HG02763 (cell line): ENCODE results near the gene PLPPR2.
"Not testable (repeated sequence)": the region's sequence is repeated elsewhere in the genome, so short reads cannot be mapped to it uniquely, and the experiment has no call there.

Source experiments
- ATAC-seq: cut with Tn5 transposase; IDR thresholded peaks from one replicate; pipeline ENCODE4 v1.9.1; 2021; ENCODE audit warnings: mild to moderate bottlenecking, moderate library complexity; ENCODE audit not compliant: unreplicated experiment

Gene PLPPR2

DNA sequence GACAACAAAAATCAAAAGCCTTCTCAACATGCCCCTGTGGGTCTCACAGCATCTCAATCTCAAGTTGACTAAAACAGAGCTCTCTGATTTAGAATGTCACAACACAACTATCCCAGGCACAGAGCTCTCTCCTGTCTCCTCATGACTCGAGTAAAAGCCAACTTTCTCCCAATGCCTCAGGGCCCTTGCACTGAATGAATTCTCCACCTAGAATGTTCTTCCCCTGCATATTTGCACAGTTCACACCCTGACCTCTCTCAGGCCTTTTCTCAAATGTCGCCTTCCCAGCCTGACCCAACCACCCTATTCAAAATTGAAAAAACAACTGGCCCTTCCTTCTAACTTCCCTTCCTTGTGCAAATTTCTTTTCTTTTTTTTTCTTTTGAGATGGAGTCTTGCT is 15.5 kb downstream of the PLPPR2 start:
- no peak for ATAC-seq

DNA sequence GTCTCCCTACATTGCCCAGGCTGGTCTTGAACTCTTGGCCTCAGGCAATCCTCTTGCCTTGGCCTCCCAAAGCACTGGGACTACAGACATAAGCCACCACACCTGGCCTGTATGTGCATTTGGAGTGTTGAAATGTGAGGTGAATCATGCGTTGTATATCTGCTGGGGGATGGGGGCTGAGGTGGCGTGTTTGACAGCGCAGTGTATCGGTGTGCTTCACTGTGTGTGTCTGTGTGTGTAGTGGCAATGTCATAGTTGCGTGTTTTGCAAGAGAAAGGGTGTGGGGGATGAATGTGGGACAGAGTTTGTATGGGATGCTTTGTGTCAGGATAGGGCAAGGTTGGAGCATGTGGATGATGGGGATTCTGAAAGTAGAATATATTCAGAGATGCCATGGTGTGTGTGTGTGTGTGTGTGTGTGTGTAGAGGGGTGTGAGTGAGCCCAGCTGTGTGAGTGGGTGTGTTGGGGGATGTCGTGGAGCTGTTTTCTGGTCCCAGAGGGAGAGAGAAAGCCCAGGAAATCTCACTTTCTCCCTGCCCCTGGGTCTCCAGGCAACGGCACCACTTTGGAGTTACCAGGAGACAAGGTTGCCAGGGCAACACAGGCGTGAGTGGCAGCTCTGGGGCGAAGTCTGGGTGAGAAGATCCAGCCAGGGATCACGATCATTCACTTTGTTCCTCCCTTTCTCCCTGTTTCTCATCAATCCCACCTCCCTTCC is 18.1 kb downstream of the PLPPR2 start:
- no peak for ATAC-seq

DNA sequence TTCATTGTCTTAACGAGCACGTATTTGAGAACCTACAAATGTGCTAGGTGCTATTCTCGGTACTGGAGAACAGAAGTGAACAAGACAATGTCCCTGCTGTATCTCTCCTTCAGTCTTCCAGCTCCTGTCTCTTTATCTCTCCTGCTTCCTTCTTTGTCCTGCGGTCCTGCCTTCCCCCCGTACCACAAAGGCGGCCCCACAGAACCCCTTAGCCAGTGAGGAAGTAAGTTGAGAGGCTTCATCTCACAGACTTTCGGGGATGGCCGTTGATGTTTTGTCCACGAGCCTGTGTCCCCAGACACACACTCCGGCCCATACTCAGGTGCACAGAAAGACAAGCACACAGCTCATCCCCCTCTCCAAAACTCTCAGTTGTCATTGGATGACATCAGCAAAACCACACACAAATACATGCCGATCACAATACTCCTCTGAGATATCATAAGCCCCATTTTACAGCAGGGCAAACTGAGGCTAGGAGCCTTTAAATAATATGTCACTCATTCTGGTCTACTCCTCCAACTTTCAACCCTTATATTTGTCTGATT is 18.7 kb downstream of the PLPPR2 start:
- no peak for ATAC-seq

GRCh38 chr19:11374433-11375142 is 19.4 kb downstream of the PLPPR2 start, which contains the start of gene SWSAP1:
SWSAP1 (plus strand) TSS chr19:11374666; CDS start chr19:11374681, 15 bp downstream.
- ATAC-seq = peak; percentile 89

DNA sequence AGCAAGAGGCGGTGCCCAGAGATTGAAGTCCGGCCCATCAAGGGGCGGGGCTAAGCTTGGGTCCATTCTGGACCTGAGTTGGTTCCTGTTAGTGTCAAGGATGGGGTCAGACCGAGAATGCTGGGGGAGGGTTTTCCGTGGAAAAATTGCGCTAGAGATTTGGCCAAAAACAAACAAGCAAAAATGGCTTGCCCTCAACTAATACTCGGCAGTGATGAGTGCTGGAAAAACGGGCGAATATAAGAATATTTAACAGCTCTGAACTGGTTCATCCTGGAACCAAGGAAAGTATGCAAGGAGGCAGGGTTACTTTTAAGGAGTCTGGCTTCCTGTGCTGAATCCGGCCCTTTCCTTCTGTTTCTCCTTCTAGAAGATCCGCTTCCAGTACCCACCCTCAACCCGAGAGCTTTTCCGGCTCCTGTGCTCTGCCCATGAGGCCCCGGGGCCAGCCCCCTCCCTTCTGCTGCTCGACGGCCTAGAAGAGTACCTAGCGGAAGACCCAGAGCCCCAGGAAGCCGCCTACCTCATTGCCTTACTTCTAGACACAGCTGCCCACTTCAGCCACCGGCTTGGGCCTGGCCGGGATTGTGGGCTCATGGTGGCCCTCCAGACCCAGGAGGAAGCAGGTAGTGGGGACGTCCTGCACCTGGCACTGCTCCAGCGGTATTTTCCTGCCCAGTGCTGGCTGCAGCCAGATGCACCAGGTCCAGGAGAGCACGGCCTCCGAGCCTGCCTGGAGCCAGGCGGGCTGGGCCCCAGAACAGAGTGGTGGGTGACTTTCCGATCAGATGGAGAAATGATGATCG is 20.1 kb downstream of the PLPPR2 start:
- ATAC-seq = no peak

DNA sequence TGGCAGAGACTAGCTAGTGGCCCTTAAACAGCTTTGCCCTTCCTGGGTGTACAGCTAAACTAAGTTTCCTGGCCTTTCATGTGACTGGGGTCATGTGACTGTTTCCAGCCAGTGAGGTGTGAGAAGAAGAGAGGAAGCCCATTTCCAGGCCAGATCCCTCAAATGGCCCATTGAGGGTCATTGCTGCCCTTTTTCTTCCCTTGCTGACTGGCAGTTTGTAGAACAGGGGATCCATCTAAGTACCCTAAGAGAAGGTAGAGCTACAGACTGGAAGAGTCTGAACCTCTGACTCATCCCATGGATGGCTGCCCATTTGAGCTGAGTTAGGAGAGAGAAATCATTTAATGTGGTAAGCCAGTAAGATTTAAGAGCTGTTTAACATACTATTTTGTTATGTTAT is 22.0 kb downstream of the PLPPR2 start:
- no peak for ATAC-seq

DNA sequence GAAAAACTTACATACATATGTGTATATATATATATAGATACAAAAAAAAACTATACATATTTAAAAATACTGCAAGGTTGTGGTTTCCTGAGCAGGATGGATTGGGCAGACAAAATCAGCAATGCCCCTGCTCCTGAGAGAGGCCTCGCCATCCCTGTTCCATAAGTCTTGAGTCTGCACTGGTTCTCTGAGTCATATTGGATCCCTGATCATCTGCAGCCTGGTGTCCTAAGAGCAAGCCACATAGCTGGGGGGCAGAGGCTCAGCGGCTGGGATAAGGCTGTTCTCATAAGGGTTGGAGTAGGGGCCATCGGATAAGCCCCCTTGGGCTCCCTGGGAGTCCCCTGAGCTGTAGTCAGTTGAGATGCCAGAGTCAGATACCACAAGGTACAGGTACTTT is 22.5 kb downstream of the PLPPR2 start:
- ATAC-seq = no peak

DNA sequence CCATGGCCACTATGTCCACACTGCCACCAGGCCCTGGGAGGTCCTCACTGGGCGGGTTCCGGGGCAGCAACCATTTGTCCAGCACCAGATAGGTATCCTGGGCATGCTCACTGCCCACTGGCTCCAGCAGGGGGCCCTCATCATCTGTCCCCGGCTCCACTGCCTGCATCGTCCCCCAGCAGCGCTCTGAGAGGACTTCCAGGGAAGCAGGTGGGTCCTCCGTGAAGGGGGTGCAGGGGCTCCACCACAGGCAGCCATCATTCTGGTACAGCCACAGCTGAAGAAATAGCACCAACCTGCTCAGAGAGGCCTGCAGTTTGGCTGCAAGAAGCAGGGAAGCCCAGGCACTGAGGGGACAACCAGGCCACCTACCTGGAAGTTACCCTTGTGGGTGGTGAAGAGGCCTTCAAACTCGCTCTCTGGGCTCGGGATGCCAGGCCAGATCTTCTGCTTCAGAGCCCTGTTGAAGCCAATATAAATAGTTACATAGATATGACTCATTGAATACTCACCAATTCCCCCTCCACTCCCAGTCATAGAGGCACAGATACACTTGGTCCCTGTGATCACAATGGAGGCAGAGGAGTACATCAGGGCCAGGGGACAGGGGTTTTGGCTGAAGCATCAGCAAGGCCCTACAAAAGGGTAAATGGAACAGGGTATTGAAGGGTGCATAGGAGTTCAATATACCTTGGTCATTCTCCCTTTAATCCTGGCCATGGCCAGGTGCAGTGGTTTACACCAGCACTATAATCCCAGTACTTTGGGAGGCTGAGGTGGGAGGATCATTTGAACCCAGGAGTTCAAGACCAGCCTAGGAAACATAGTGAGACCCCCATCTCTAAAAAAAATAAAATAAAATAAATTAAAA is 23.3 kb downstream of the PLPPR2 start:
- ATAC-seq = no peak

DNA sequence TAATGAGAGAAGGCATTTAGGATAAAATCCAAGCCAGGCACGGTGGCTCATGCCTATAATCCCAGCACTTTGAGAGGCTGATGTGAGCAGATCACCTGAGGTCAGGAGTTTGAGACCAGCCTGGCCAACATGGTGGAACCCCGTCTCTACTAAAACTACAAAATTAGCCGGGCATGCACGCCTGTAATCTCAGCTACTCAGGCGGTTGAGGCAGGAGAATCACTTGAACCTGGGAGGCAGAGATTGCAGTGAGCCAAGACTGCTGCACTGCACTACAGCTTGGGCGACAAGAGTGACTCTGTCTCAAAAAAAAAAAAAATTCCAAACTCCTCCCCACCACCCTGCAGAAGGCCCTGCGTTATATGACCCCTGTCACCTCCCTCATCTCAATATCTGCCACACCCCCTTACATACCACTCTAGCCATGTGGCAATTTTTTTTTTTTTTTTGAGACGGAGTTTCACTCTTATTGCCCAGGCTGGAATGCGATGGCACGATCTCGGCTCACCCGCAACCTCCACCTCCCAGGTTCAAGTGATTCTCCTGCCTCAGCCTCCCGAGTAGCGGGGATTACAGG is 24.1 kb downstream of the PLPPR2 start:
- not testable (repeated sequence) for ATAC-seq

- ATAC-seq = no peak
Measured at GRCh38 chr19:11379857-11380350, 24.7 kb downstream of the PLPPR2 start.

DNA sequence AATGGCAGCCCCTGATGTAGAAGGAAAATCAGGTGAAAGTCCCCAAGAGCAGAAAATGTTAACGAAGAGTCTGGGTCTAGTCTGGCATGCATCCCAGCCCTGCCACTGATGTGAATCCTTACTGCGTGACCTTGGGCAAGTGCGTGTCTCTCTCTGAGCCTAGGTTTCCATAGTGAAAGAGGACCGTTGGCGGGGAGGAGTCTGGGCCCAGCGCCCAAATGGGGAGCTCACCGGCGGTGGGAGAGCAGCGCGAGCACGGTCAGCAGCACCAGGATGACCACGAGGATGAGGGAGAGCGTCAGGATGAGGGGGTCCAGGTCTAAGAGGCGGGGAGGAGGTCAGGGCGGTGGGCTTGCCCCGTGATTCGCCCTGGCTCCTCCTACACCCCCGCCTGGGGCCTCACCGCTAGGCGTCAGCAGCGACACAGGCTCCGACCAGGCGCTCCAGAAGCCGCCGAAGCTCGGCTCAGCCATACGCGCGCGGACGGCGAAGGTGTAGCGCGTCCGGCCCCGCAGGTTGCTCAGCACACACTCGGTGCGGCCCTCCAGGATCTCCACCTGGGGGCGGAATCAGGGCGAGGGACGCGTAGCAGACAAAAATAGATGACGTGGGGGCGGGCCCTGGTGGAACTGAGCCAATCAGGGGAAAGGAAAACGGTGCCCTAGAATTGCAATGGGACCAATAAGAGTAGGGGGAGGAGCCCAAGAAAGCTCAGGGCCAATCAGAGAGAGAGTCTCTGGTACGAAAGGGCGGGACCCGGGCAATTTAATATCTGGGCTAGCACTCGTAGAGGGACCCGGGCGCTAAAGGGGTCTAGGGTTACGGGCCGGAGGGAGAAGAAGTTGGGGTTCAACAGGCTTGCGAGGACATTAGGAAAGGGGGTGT is 25.7 kb downstream of the PLPPR2 start:
- ATAC-seq = peak; percentile 79

DNA sequence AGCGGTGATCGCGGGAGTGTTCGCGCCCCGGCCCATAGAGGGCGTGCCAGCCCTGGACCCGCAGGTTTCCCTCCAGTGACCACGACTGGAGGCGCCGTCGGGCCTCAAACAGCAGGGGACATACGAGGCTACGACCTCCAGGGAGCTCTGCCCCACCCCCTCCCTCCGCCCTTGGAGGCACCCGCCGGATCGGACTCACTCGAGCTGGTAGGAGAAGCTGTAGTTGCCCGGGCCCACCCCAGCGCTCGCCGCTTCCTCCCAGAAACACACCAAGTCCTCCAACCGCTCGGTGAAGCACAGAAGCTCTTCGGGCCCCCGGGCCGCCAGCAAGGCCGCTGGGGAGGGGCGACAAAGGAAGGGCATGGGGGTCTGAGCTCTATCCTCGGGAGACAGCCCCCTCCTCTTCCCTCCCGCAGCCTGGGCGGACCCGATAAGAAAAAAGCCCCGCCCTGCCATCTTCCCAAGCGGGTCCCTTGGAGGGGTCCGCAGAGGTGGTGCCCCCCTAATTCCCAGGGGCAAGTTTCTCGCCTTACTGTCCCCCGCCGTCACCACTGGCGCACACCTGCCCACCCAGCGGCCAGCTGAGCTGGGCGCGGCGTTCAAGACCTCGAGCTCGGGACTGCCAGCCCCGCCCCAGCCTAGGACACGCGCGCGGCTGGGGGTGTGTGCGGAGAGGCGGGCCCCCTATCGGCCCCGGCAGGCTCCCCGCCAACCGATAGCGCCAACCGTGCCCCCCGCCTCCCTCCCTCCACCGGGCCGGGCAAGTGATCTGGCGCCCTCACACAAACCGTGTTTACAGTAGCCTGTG is 27.9 kb downstream of the PLPPR2 start:
- no peak for ATAC-seq

DNA sequence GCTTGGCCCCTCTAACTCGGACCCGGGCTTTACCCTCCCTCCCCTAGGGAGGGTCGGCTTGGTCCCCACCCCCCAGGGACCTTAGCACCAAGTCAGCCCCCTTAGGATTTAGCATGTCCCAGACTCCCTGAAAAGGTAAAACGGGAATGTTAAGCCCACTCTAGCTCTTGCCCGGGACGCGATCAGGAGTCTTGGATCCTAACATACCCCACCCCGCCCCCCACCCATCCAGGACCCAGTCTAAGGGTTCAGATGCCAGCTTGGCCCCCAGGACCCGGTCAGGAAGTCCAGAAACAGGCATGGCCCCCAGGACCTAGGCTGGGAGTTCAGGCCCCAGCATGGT is 28.4 kb downstream of the PLPPR2 start:
- no peak for ATAC-seq

DNA sequence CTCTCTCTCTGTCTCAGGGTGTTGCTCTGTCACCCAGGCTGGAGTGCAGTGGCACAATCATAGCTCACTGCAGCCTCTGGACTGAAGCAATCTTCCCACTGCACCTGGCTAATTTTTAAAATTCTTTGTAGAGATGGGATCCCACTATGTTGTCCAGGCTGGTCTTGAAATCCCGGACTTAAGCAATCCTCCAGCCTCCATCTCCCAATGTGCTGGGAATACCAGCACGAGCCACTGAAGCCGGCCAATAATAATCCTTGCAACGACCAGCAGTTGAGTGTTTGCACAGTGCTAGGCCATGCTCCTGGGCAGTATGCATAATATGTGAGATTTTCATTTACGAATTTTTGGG is 29.5 kb downstream of the PLPPR2 start:
- no peak for ATAC-seq

DNA sequence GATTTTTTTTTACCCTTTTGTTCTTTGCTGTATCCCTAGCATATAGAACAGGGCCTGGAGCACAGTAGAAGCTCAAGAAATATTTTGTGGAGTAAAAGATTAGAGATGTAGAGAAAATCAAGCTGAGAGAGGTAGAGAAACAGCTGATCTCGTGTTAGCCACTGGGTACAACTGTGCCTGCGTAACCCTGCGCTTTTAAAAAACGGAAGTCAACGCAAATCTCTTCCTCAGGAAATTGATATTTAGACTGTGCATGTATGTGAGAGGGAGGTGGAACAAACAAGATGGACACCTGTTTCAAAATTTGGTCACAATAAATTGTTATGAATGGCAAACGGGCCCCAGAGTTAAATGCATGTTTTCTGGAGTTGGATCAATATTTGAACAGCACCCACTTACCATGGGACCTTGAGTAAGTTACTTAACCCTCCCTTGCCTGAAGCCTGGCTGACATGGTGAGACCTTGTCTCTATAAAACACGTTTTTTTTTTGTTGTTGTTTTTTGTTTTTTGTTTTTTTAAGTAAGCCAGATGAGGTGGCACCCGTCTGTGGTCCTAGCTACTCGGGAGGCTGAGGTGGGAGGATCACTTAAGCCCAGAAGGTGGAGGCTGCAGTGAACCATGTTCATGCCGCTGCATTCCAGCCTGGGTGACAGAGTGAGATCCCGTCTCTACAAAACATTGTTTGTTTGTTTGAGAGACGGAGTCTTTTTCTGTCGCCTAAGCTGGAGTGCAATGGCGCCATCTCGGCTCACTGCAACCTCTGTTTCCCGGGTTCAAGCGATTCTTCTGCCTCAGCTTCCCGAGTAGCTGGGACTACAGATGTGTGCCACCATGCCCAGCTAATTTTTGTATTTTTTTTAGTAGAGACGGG is 32.2 kb downstream of the PLPPR2 start:
- no peak for ATAC-seq

DNA sequence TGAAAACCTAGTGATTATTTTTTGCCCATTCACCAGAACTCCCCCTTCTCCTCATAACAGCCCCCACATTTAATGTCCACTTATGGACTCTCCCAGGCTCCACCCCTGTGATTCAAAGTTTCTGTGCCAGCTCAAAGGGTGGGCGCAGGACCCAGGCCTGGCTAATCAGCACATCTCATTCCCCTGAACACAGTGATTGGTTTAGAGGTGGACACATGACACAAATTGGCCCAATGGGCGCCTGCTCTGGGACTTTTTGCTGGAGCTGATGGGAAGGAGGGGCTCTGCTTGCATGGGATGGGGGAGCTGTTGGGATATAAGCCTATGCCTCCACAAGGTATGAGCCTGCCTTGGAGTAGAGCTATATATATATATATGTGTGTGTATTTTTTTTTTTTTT is 35.1 kb downstream of the PLPPR2 start:
- no peak for ATAC-seq

GRCh38 chr19:11390933-11391680 is 35.9 kb downstream of the PLPPR2 start:
- ATAC-seq = no peak
